ENCODE data around the gene CORO1C. TPM values are rescaled to one million over a fixed set of nuclear protein-coding genes. Genes with fewer than 3 reads are reported as not detected.

The CORO1C gene
- total and polyA plus RNA-seq, 9 of the 15 experiments (the other 6 are each of a cell fraction or from before 2014, with no cell fraction given), result 55.2 to 280 (median 150) TPM

DNA sequence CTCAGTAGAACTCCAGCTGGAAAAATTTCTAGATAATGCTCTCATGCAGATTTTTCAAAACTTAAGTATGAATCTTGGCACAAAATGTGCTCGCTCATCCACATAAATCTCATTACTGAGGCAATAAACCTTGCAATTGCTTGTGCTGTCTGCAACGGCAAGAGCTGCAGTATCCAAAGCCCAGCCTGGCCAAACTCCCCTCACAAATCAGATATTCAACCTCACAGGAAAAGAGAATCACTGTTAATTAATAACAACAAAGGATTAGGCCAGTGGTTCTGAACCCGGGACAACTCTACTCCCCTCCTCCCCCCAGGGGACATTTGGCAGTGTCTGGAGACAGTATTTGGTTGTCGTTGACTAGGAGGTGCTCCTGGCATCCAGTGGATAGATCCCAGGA lies 19.2 kb upstream of the CORO1C start (continued):
- no peak for TF ChIP-seq MTA2 (IDR thresholded peaks at IDR 0.05; ENCODE audit: low read depth)

DNA sequence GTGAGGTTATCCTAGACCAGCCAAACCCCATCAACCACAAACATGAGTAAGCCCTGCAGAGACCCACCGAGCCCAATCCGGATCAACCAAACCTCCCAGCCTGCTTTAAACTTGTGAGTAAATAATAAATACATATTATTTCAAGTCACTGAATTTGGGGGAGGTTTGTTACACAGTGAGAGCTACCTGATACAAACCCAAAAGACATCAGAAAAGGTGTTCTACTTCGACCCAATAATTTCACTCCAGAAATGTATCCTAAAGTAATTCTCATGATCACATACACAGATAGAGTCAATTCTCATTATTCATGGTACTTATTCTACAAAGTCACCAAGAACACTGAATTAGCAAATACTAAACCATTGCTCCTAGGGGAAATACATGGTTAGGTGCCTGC lies 16.2 kb upstream of the CORO1C start:
- in situ Hi-C loops (cut with MboI), result no loop called here
- H3K9me1 ChIP-seq (ENCODE audit: control insufficient read depth, insufficient read depth, low read length), result no peaks in the 10 kb centered on the region
- no peak overlapping the region for H3K9ac ChIP-seq (ENCODE audit: insufficient read depth in 1 of 2, low read depth in 2 of 2, low read length in 2 of 2)
- WGBS (ENCODE audit: insufficient coverage, low coverage, missing lambda C conversion rate), result 64% methylated on average over 3 of the region's 3 CpGs
- CTCF ChIA-PET (ENCODE audit: low intra/inter-chr PET ratio), result no interaction called here
- no peaks in the 10 kb centered on the region for H4K20me1 ChIP-seq (replicated peaks; ENCODE audit: control insufficient read depth, insufficient read depth, low read length)
- H3K4me2 ChIP-seq (ENCODE audit: insufficient read depth, low read length), result no peak overlapping the region
- H2AFZ ChIP-seq (ENCODE audit: low read depth, low read length), result no peak overlapping the region
- no peaks in the 10 kb centered on the region for H3K27me3 ChIP-seq (ENCODE audit: control insufficient read depth in 2 of 2, insufficient read depth in 2 of 2, low read length in 2 of 2)
- no peak overlapping the region for H3K4me3 ChIP-seq
- ATAC-seq, result no peak
- no peaks in the 10 kb centered on the region for H3K9me3 ChIP-seq (replicated peaks; ENCODE audit: control insufficient read depth, insufficient read depth, low read depth, low read length)
- 0 out of 3 replicates have a peak, but pooled peaks cover 2% of the 10 kb centered on the region for H3K36me3 ChIP-seq (ENCODE audit: control insufficient read depth, insufficient read depth, low read length)
- DNase-seq (ENCODE audit: extremely low read depth in 1 of 4, low spot score in 3 of 4), result no peak
- TF ChIP-seq POLR2AphosphoS2 (IDR thresholded peaks at IDR 0.05; ENCODE audit: low read length), result no peak
- TF ChIP-seq RBM25 (IDR thresholded peaks at IDR 0.05; ENCODE audit: low read depth, low read length, severe bottlenecking), result peak; percentile 56
- TF ChIP-seq, protein P1, sequence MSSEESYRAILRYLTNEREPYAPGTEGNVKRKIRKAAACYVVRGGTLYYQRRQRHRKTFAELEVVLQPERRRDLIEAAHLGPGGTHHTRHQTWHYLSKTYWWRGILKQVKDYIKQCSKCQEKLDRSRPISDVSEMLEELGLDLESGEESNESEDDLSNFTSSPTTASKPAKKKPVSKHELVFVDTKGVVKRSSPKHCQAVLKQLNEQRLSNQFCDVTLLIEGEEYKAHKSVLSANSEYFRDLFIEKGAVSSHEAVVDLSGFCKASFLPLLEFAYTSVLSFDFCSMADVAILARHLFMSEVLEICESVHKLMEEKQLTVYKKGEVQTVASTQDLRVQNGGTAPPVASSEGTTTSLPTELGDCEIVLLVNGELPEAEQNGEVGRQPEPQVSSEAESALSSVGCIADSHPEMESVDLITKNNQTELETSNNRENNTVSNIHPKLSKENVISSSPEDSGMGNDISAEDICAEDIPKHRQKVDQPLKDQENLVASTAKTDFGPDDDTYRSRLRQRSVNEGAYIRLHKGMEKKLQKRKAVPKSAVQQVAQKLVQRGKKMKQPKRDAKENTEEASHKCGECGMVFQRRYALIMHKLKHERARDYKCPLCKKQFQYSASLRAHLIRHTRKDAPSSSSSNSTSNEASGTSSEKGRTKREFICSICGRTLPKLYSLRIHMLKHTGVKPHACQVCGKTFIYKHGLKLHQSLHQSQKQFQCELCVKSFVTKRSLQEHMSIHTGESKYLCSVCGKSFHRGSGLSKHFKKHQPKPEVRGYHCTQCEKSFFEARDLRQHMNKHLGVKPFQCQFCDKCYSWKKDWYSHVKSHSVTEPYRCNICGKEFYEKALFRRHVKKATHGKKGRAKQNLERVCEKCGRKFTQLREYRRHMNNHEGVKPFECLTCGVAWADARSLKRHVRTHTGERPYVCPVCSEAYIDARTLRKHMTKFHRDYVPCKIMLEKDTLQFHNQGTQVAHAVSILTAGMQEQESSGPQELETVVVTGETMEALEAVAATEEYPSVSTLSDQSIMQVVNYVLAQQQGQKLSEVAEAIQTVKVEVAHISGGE (CRISPR knock-in tag; IDR thresholded peaks at IDR 0.05), result no peak
- TF ChIP-seq CBX3 (IDR thresholded peaks at IDR 0.05; ENCODE audit: borderline replicate concordance in 1 of 2, low read length in 2 of 2), result 0 out of 3 replicates have a peak, but pooled peaks of 1 of the 2 experiments have one; percentile 12
- TF ChIP-seq BCOR (IDR thresholded peaks at IDR 0.05), result peak; percentile 22; the same call in 1 of the 2 replicates
- TF ChIP-seq ZNF24 (IDR thresholded peaks at IDR 0.05), result no peak
- H3K4me1 ChIP-seq (replicated peaks in 1 of 2; ENCODE audit: control insufficient read depth in 2 of 2, insufficient read depth in 2 of 2, low read length in 2 of 2), result no peaks in the 10 kb centered on the region; a peak in 1 of 5 replicates
- H3K27ac ChIP-seq (ENCODE audit: extremely low read depth, low read depth, low read length), result no peak overlapping the region
- POLR2A ChIA-PET, result no interaction called here
- FAIRE-seq, result no peak
- no peaks in the 10 kb centered on the region for H3K79me2 ChIP-seq (ENCODE audit: control insufficient read depth, insufficient read depth, low read length)
- intact Hi-C loops (cut with micrococcal nuclease), result no loop called here
- no TSS peak for BruUV-seq (replicated peaks)
